ENCODE results near the gene NANS.
"Not testable (repeated sequence)": the region's sequence is repeated elsewhere in the genome, so short reads cannot be mapped to it uniquely, and the experiment has no call there.

The NANS gene

DNA sequence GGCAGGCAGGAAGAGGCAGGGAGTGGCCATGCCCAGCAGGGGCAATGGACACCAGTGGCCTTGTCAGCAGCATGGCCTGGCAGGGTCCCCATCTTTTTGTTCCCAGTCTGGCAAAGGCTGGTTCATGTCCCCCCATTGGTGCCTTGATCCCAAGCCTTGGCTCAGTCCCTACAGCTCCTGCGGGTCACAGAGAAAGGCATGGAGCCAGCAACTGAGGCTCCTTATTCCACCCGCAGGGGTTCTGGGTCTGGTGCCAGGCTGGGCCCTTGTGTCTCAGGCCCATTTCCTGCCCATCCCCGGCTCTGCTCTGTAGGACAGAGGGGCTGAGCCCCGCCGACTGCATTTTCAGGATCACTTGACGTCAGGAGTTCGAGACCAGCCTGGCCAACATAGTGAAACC, 48.5 kb downstream of the NANS start:
- no peak for DNase-seq (ENCODE audit: low read depth in 1 of 2, low spot score in 1 of 2)
- H3K27ac ChIP-seq (replicated peaks): peak overlapping the region; percentile 79
- no peak overlapping the region for H3K4me3 ChIP-seq (replicated peaks; ENCODE audit: insufficient read depth, low read length)
- no peaks in the 10 kb centered on the region for H3K27me3 ChIP-seq (ENCODE audit: insufficient read depth, poor library complexity, severe bottlenecking)
- TF ChIP-seq, protein P1, sequence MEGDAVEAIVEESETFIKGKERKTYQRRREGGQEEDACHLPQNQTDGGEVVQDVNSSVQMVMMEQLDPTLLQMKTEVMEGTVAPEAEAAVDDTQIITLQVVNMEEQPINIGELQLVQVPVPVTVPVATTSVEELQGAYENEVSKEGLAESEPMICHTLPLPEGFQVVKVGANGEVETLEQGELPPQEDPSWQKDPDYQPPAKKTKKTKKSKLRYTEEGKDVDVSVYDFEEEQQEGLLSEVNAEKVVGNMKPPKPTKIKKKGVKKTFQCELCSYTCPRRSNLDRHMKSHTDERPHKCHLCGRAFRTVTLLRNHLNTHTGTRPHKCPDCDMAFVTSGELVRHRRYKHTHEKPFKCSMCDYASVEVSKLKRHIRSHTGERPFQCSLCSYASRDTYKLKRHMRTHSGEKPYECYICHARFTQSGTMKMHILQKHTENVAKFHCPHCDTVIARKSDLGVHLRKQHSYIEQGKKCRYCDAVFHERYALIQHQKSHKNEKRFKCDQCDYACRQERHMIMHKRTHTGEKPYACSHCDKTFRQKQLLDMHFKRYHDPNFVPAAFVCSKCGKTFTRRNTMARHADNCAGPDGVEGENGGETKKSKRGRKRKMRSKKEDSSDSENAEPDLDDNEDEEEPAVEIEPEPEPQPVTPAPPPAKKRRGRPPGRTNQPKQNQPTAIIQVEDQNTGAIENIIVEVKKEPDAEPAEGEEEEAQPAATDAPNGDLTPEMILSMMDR (IDR thresholded peaks at IDR 0.05; ENCODE audit: insufficient read depth, low read length): no peak
- no peak for TF ChIP-seq GABPA (IDR thresholded peaks at IDR 0.05; ENCODE audit: low read depth)
- TF ChIP-seq, protein P2, sequence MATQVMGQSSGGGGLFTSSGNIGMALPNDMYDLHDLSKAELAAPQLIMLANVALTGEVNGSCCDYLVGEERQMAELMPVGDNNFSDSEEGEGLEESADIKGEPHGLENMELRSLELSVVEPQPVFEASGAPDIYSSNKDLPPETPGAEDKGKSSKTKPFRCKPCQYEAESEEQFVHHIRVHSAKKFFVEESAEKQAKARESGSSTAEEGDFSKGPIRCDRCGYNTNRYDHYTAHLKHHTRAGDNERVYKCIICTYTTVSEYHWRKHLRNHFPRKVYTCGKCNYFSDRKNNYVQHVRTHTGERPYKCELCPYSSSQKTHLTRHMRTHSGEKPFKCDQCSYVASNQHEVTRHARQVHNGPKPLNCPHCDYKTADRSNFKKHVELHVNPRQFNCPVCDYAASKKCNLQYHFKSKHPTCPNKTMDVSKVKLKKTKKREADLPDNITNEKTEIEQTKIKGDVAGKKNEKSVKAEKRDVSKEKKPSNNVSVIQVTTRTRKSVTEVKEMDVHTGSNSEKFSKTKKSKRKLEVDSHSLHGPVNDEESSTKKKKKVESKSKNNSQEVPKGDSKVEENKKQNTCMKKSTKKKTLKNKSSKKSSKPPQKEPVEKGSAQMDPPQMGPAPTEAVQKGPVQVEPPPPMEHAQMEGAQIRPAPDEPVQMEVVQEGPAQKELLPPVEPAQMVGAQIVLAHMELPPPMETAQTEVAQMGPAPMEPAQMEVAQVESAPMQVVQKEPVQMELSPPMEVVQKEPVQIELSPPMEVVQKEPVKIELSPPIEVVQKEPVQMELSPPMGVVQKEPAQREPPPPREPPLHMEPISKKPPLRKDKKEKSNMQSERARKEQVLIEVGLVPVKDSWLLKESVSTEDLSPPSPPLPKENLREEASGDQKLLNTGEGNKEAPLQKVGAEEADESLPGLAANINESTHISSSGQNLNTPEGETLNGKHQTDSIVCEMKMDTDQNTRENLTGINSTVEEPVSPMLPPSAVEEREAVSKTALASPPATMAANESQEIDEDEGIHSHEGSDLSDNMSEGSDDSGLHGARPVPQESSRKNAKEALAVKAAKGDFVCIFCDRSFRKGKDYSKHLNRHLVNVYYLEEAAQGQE (IDR thresholded peaks at IDR 0.05; ENCODE audit: insufficient replicate concordance, low read depth): no peak
- TF ChIP-seq SPI1 (IDR thresholded peaks at IDR 0.05; ENCODE audit: borderline replicate concordance, low read depth): no peak
- no peak for TF ChIP-seq POLR2AphosphoS5 (IDR thresholded peaks at IDR 0.05; ENCODE audit: low read depth)

DNA sequence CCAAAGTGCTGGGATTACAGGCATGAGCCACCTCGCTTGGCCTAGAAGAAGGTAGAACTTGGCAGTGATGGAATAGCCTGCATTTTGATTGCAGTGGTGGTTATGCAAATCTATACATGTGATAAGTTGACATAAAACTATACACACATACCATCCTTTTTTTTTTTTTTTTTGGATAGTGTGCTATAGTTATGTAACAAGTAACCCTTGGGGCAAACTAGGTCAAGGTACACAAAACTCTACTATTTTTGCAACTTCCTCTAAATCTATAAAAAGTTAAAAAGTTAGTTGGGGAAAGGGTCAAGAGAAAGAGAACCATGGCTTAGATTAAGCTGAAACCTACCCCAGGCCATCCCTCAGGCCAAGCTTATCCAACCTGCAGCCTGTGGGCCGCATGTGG, 51.4 kb downstream of the NANS start:
- no peaks in the 10 kb centered on the region for H3K27me3 ChIP-seq (ENCODE audit: insufficient read depth, poor library complexity, severe bottlenecking)
- peak overlapping the region; percentile 80 for H3K27ac ChIP-seq (replicated peaks)
- H3K4me3 ChIP-seq (replicated peaks; ENCODE audit: insufficient read depth, low read length): no peak overlapping the region
- DNase-seq (ENCODE audit: low read depth in 1 of 2, low spot score in 1 of 2): no peak
- no peak for TF ChIP-seq POLR2AphosphoS5 (IDR thresholded peaks at IDR 0.05; ENCODE audit: low read depth)
- TF ChIP-seq SPI1 (IDR thresholded peaks at IDR 0.05; ENCODE audit: borderline replicate concordance, low read depth): peak; percentile 20; the same call in 1 of the 2 replicates

DNA sequence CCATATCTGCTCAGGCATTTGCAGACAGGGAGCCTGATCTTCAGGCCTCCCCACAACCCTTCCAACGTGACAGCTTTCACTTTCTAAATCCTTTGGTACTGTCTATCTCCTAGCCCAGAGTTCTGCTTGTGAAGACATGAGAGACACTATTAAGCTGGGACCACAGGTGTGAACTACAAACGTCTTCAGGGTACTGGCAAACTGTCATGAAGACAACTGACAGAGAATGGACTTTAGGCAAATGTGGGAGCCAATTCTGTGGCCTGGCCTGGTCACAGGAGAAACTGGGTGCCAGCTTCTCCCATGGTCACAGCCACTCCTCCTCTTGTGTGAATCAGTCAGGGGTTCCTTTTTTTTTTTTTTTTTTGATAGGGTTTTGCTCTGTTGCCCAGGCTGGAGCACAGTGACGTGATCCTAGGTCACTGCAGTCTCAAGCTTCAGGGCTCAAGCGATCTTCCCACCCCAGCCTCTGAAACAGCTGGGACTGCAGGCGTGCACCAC, 52.0 kb downstream of the NANS start:
- Histone ChIP-seq H3K27ac (replicated peaks) (peak overlapping the region; percentile 80), H3K27me3 (ENCODE audit: insufficient read depth, poor library complexity, severe bottlenecking) (no peaks in the 10 kb centered on the region), H3K4me3 (replicated peaks; ENCODE audit: insufficient read depth, low read length) (no peak overlapping the region)
- peak in 1 of 2 experiments; percentile 56 for DNase-seq (ENCODE audit: low read depth in 1 of 2, low spot score in 1 of 2)
- TF ChIP-seq POLR2AphosphoS5 (IDR thresholded peaks at IDR 0.05; ENCODE audit: low read depth) (no peak), SPI1 (IDR thresholded peaks at IDR 0.05; ENCODE audit: borderline replicate concordance, low read depth) (peak; percentile 48; the same call in 1 of the 2 replicates), GABPA (IDR thresholded peaks at IDR 0.05; ENCODE audit: low read depth) (no peak)
- TF ChIP-seq, protein P1 (IDR thresholded peaks at IDR 0.05; ENCODE audit: insufficient read depth, low read length): no peak

- Histone ChIP-seq H3K4me3 (replicated peaks; ENCODE audit: insufficient read depth, low read length) (no peak overlapping the region), H3K27me3 (ENCODE audit: insufficient read depth, poor library complexity, severe bottlenecking) (no peaks in the 10 kb centered on the region), H3K27ac (replicated peaks) (peak overlapping the region; percentile 80)
- TF ChIP-seq POLR2AphosphoS5 (IDR thresholded peaks at IDR 0.05; ENCODE audit: low read depth) (no peak), SPI1 (IDR thresholded peaks at IDR 0.05; ENCODE audit: borderline replicate concordance, low read depth) (no peak), GABPA (IDR thresholded peaks at IDR 0.05; ENCODE audit: low read depth) (no peak)
- TF ChIP-seq, protein P2 (IDR thresholded peaks at IDR 0.05; ENCODE audit: insufficient replicate concordance, low read depth): no peak
- TF ChIP-seq, protein P1 (IDR thresholded peaks at IDR 0.05; ENCODE audit: insufficient read depth, low read length): no peak
- no peak for DNase-seq (ENCODE audit: low read depth in 1 of 2, low spot score in 1 of 2)
Observed at GRCh38 chr9:98109052-98109451, 52.5 kb downstream of the NANS start.

- H3K4me3 ChIP-seq (replicated peaks; ENCODE audit: insufficient read depth, low read length); DNase-seq (ENCODE audit: low read depth in 1 of 2, low spot score in 1 of 2); H3K27me3 ChIP-seq (ENCODE audit: insufficient read depth, poor library complexity, severe bottlenecking): not testable (repeated sequence)
- peak overlapping the region; percentile 96 for H3K27ac ChIP-seq (replicated peaks)
Observed at GRCh38 chr9:98117097-98117496, 60.6 kb downstream of the NANS start.

All from HL-60 (cell line).